ENCODE measurements around the gene CAND1.

Gene CAND1

DNA sequence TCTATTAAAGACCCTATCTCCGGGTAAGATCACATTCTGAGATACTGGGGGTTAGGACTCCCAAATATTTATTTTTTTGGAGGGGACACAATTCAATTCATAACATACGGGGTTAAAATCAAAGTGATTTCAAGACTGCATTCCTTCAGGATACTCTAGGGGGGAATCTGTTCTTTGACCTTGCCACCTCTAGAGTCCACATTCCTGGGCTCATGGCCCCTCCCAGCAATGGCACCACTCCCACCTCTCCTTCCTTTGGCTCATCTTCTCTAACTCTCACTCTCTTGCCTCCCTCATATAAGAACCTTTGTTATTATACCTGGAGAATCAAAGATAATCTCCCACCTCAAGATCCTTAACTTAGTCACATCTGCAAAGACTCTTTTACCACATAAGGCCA, 79.5 kb downstream of the CAND1 start:
- DNase-seq: no peak

DNA sequence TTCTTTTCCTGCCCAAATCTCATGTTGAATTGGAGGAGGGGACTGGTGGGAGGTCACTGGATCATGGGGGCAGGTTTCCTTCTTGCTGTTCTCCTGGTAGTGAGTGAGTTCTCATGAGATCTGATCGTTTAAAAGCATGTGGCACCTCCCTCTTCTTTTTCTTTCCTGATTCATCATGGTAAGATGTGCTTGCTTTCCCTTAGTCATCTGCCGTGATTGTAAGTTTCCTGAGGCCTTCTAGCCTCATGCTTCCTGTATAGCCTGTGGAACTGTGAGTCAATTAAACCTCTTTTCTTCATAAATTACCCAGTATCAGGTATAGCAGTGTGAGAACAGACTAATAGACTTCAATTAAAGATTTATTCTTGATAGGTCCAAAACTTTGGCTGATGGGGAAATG, 83.5 kb downstream of the CAND1 start:
- DNase-seq: no peak

DNA sequence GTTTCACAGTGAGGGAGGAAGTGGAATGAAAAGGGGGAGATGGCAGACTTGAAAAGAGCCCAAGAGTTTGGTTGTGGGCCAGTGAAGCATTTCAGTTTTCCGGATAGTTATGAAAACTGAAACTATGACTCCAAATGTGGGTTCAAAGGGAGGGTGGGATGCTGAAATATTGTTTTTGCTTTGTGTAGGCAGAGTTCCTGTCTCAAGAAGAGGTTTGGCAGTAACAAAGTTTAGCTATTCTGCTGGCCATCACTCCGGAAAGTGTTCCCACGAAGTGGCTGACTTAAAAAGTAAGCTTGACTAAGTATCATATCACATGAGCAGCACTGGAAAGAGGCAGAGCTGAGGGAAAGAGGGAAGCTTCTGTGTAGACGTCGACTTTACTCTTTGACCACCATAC, 85.2 kb downstream of the CAND1 start:
- DNase-seq: no peak

DNA sequence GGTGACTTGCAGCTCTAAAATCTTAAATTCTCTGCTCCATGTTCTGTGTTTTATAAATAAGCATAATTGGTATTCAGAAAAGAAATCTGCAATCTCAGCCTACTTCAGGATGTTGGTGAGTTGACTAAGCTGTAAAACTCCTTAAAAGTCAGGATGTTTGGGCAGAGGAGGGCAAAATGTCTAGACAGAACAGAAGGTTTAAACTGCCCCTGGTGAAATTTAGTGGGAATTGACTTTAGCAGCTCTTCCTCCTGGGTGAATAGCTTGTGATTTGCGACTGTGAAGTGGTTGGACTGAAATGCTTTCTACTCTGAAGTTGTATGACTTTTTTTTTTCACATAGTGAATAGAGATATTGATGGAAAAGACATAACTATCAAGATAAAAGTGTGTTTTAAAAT, 85.8 kb downstream of the CAND1 start:
- no peak for DNase-seq

DNA sequence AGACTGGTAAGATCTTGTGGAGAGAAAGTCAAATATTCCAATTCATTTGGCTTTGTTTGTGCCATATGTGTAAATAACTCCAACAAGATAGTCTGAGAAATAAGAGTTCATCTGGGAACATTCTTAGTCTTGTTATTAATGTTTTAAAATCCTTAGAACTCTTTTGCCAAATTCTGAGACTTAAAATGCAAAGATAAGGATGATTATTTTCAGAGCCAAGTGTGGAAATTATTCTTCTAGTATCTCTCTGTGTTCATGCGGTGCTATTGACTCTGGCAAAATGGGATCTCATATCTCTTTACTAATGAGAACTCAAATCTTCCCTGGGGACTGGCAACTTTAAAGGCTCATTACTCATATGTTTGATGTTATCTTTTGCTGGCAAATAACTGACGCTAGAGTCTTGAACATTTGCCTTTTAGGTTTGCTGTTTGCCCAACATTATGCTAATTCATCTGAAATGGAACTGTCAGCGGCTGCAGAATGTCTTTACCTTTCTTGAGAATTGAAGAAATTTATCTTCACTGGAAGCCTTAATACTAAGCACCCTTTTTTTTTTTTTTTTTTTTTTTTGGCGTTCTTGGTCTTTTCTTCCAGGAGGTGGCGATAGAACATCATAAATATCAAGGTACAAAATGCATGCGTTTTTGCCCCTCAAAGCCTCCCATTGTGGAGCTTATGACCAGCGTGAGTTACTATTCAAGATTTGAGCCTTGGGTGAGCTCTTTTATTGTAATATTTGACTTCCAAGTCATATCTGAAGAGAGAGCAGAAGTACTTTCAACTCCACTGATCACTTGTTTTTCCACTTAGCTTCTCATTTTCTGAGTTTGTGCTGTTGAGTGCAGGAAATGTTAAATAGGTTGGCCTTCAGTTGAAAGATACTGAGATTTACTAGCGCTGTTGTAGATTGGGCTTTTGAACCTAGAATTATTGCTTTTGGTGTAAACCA, 86.5 kb downstream of the CAND1 start:
- peak; percentile 74 for DNase-seq

DNA sequence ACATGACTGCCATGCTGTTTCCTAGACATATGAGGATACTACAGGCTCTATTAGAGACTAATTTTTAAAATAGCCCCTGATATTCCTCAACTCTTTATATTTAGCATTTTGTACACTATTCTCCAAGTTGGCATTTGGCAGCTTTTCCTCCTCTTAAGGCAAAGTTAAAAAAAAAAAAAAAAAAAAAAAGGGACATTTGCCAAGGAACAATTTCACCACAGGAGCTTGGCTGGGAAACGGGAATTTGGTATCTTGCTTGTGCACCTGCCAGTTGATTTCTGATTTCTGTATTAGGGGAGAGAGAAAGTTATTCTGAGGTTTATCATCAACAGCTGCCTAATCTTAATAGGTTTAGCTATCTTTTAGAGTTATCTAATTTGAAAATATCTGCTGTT, 87.2 kb downstream of the CAND1 start:
- DNase-seq: no peak

DNA sequence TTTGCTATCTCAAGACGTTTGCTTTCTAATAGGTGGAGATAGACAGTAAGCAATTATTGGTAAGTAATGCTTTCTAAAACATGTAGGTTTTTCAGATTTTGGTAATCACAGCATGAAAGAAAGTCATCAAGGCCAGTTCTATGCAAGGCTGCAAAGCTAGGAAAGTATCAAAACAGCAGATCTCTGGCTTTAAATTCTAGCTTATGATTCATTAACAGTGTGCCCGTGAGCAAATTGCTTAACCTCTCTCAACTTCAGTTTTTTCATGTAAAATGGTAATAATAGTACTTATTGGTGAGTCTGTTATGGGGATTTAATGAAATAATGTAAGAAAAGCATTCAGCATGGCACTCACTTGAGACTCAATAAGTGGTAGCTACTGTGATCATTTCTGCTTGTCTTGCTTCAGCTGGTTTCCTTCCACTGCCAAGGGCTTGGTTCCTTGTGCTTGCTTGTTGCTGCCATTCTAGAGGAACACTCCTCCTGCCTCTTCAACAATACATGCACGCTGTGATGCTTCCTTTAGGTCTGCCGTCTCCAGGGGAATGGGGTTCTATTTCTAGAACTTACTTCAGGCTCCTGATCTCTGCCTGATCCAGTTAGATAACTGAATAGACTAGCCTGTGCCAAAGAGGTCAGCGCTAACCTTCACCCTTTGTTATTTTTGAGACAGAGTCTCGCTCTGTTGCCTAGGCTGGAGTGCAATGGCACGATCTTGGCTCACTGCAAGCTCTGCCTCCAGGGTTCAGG, 88.4 kb downstream of the CAND1 start:
- no peak for DNase-seq

DNA sequence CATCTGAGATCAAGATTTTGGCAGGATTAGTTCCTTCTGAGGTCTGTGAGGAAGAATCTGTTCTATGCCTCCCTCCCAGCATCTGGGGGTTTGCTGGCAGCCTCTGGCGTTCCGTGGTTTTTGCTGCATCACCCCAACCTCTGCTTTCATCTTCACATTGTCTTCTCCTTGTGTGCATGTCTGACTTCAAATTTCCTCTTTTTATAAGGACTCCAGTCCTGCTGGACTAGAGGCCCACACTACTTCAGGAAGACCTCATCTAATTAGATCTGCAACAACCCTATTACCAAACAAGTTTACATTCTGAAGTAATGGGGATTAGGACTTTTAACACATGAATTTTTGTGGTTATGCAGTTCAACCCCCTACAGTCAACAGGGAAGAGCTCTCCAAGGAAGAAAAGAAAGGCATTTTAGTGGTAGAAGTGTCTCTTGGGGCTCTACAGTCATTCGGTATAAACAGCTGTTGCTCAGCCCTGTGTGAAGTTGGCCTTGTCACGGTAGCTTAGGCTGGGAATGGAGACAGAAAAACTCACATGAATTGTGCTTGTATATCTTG, 89.7 kb downstream of the CAND1 start:
- no peak for DNase-seq

DNA sequence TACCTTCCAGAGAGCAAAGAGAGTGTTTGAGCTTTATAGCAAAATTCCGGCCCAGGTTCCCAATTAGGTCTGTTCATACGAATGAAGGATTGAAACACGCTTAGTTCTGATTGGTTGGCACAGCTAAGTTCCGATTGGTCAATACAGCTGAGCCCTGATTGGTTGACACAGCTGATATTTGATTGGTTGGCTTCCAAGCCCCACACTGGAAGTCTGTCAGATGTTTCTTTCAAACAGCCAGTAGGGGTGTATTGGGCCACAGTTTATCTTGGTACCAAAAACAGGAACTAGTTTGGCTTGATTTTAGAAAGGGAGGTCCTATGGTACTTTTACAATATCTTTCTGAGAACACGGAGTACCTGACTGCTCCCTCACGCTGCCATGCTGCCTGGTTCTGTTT, 93.4 kb downstream of the CAND1 start:
- no peak for DNase-seq

DNA sequence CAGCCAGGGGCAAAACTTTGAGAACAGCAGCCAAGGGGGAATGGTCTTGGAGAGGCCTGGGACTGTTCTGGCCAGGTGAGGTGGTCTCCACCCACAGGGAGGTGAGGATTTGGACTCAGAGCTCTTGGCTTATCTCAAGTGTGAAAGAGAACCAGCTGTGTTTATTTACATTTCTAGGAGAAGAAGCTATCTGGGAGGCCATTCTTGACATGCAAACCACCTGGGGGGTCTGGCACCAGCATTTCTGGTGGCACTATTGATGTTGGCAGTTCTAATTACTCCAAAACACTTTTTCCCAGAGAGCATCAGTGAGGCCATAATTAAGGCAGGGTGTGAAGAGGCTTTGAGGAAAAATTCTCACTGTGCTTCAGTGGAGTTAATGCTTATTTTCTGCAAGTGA, 95.1 kb downstream of the CAND1 start:
- DNase-seq: peak; percentile 3

DNA sequence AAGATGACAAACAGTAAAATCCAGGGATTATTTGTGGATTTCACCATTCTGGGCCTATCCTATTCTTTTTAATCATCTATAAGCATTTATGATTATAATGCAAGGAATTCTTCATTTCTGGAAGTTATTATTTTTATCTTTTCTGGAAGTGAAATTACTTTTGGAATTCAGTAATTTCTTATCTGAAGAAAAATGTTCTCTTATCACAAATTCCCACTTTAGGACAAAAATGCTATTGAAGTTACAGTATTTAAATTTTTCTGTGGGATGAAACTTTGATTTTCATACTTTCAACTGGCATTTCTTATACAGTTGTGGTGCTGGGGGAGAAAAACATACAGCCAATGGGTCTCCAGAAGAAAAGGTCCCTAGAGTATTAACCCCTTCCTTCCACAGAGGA, 96.0 kb downstream of the CAND1 start:
- DNase-seq: no peak

DNA sequence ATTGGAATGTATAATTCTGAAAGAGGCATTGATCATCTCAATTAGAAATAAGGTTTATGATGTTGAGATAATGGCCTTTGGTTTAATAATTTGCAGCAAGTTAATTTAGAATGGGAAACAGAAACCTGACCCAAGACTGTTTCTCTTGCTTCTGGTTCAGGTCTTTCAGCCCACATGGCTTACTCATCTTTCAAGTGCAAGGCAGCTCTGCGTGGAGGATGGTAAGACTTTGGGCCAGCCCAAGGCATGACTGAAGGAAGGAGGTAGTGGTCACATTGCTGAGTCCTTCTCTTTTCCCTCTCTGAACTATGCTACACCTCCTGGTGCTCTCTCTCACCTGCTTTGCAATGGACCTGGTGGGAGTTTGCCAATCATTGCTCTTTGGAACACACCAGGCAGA, 98.7 kb downstream of the CAND1 start:
- DNase-seq: no peak
